HCT116 (cell line): ENCODE data around the gene OVOL1. TPM values are rescaled to one million over a fixed set of nuclear protein-coding genes. Genes with fewer than 3 reads are reported as not detected.

Source experiments
- ATAC-seq: fragments of 200-7000 bp; cut with Tn5 transposase; 2 replicates; pipeline ENCODE4 v1.9.1; 2020; ENCODE audit warnings: mild to moderate bottlenecking, moderate library complexity
- BruUV-seq: library from RNA; stranded (reverse); fragments of 400-500 nt; replicated peaks from 2 replicates; lab custom pipeline; 2021; lab: Mats Ljungman, UMichigan
- CTCF ChIA-PET: fragments of 300-600 bp; sonication (Branson Sonifier 250); formaldehyde crosslinking; loops from one replicate; lab custom pipeline; 2021; ENCODE audit warnings: antibody characterized with exemption; lab: Charles Lee
- POLR2A ChIA-PET: fragments of 300-600, 350-600 bp; sonication (Branson Sonifier 250); formaldehyde crosslinking; loops from one replicate; lab custom pipeline; 2021; ENCODE audit warnings: antibody characterized with exemption; lab: Charles Lee
- RAD21 ChIA-PET, 2 experiments: fragments of 300-600 bp; sonication (Branson Sonifier 250); formaldehyde crosslinking; loops; one replicate each; lab custom pipeline; 2023; ENCODE audit warnings: low total read pairs in 2 of 2; ENCODE audit not compliant: uncharacterized antibody in 2 of 2, unreplicated experiment in 2 of 2, low non-redundant PET in 1 of 2; lab: Charles Lee
- DNase-seq: peaks from one replicate; pipeline ENCODE4 v3.0.0-alpha.2; 2010; ENCODE audit warnings: low read depth, low spot score
- H2AFZ ChIP-seq: fragments of 200-600 bp; shearing (Covaris generic), sonication (generic); 2 replicates; pipeline ENCODE4 v1.6.1; 2017; ENCODE audit warnings: low read depth, mixed run types, mixed read lengths, antibody characterized with exemption, low read length; ENCODE audit not compliant: poor library complexity, severe bottlenecking
- H3K27ac ChIP-seq: 2 replicates; pipeline ENCODE4 v1.5.1; 2012; ENCODE audit warnings: low read depth, low read length
- H3K27me3 ChIP-seq: fragments of 200-600 bp; sonication (generic); 2 replicates; pipeline ENCODE4 v1.6.1; 2016; ENCODE audit warnings: mixed run types, low read length, mixed read lengths; ENCODE audit not compliant: insufficient read depth
- H3K36me3 ChIP-seq, 2 experiments: fragments of 200-500 bp in 1 of 2; fragments of 200-600 bp in 1 of 2; sonication (Bioruptor generic) in 1 of 2; sonication (generic) in 1 of 2; 2 replicates each; pipeline versions ENCODE4 v1.5.1 to v1.6.1; 2014 to 2016; ENCODE audit warnings: low read length in 2 of 2, inconsistent platforms in 1 of 2, mixed read lengths in 1 of 2, mixed run types in 1 of 2; ENCODE audit not compliant: insufficient read depth in 2 of 2, control insufficient read depth in 1 of 2
- H3K4me1 ChIP-seq, 2 experiments: fragments of 200-600 bp in 1 of 2; sonication (generic) in 1 of 2; 2 replicates each; pipeline versions ENCODE4 v1.5.1 to v1.6.1; 2012 to 2017; ENCODE audit warnings: low read length in 2 of 2, inconsistent platforms in 1 of 2, mild to moderate bottlenecking in 1 of 2, mixed read lengths in 1 of 2, mixed run types in 1 of 2, moderate library complexity in 1 of 2; ENCODE audit not compliant: insufficient read depth in 2 of 2, control insufficient read depth in 1 of 2
- H3K4me2 ChIP-seq: fragments of 200-600 bp; sonication (generic); 2 replicates; pipeline ENCODE4 v1.6.1; 2017; ENCODE audit warnings: mixed run types, low read length, mixed read lengths
- H3K4me3 ChIP-seq, 2 experiments: fragments of 200-600 bp in 1 of 2; sonication (generic) in 1 of 2; replicated peaks in 1 of 2; 2 replicates each; pipeline ENCODE4 v1.5.1; 2011 to 2016; ENCODE audit warnings: low read length in 2 of 2, control low read depth in 1 of 2, low read depth in 1 of 2, mild to moderate bottlenecking in 1 of 2, mixed read lengths in 1 of 2, mixed run types in 1 of 2
- H3K79me2 ChIP-seq: fragments of 200-600 bp; sonication (generic); 2 replicates; pipeline ENCODE4 v1.6.1; 2017; ENCODE audit warnings: mild to moderate bottlenecking, mixed run types, low read length, moderate library complexity, mixed read lengths; ENCODE audit not compliant: insufficient read depth
- H3K9ac ChIP-seq: fragments of 200-600 bp; sonication (generic); 2 replicates; pipeline ENCODE4 v1.6.1; 2016; ENCODE audit warnings: low read length, mixed read lengths
- H3K9me2 ChIP-seq: fragments of 200-600 bp; sonication (generic), shearing (Covaris generic); 2 replicates; pipeline ENCODE4 v1.6.1; 2017; ENCODE audit warnings: mixed run types, mild to moderate bottlenecking, moderate library complexity; ENCODE audit not compliant: insufficient read depth
- H3K9me3 ChIP-seq, 2 experiments: fragments of 200-500 bp in 1 of 2; fragments of 200-600 bp in 1 of 2; sonication (Bioruptor generic) in 1 of 2; sonication (generic) in 1 of 2; 2 replicates each; pipeline ENCODE4 v1.6.1; 2014 to 2017; ENCODE audit warnings: low read length in 2 of 2, mixed read lengths in 2 of 2, inconsistent platforms in 1 of 2, low read depth in 1 of 2, mild to moderate bottlenecking in 1 of 2, mixed run types in 1 of 2, moderate library complexity in 1 of 2; ENCODE audit not compliant: control insufficient read depth in 1 of 2, insufficient read depth in 1 of 2
- H4K20me1 ChIP-seq: fragments of 200-600 bp; sonication (generic), shearing (Covaris generic); 2 replicates; pipeline ENCODE4 v1.6.1; 2017; ENCODE audit warnings: mixed run types, mild to moderate bottlenecking, moderate library complexity; ENCODE audit not compliant: insufficient read depth
- CBX3 ChIP-seq: IDR thresholded peaks from 2 replicates; pipeline ENCODE4 v1.6.1; 2012; ENCODE audit warnings: low read depth
- ELF1 ChIP-seq: IDR thresholded peaks from 2 replicates; pipeline ENCODE4 v1.6.1; 2012; ENCODE audit warnings: low read depth, borderline replicate concordance
- EZH2 ChIP-seq: fragments of 200-600 bp; sonication (generic); IDR thresholded peaks from 2 replicates; pipeline ENCODE4 v1.6.1; 2017; ENCODE audit warnings: antibody characterized with exemption, mixed run types
- FOSL1 ChIP-seq: IDR thresholded peaks from 2 replicates; pipeline ENCODE4 v1.6.1; 2012; ENCODE audit warnings: low read depth
- JUND ChIP-seq: IDR thresholded peaks from 2 replicates; pipeline ENCODE4 v1.6.1; 2012
- POLR2A ChIP-seq: IDR thresholded peaks from 2 replicates; pipeline ENCODE4 v1.7.0; 2011; ENCODE audit warnings: borderline replicate concordance; ENCODE audit not compliant: insufficient read depth, insufficient read length; ENCODE audit errors: extremely low read depth
- RAD21 ChIP-seq: IDR thresholded peaks from 2 replicates; pipeline ENCODE4 v1.6.1; 2012; ENCODE audit warnings: low read depth, mild to moderate bottlenecking
- SRF ChIP-seq: IDR thresholded peaks from 2 replicates; pipeline ENCODE4 v1.6.1; 2012; ENCODE audit warnings: low read depth
- TCF7L2 ChIP-seq: IDR thresholded peaks from 2 replicates; pipeline ENCODE4 v1.7.0; 2011; ENCODE audit warnings: borderline replicate concordance, inconsistent platforms; ENCODE audit not compliant: insufficient read depth, insufficient read length; ENCODE audit errors: extremely low read depth
- YY1 ChIP-seq: IDR thresholded peaks from 2 replicates; pipeline ENCODE4 v1.6.1; 2011; ENCODE audit warnings: low read length, low read depth, moderate library complexity, mild to moderate bottlenecking; ENCODE audit not compliant: insufficient replicate concordance; ENCODE audit errors: extremely low read depth
- ZNF274 ChIP-seq: fragments of 200-500 bp; sonication (Bioruptor generic); IDR thresholded peaks from 2 replicates; pipeline ENCODE4 v1.6.1; 2014; ENCODE audit warnings: mild to moderate bottlenecking, low read depth, low read length, inconsistent platforms
- intact Hi-C: fragments of 100-400 bp; cut with micrococcal nuclease; formaldehyde crosslinking; loops from 2 replicates; pipeline ENCODE4 v1.10.0; 2022
- total RNA-seq: library from RNA; stranded (reverse); gene quantifications from one replicate; pipeline ENCODE4 v1.2.1, GENCODE V29; 2021; ENCODE audit not compliant: unreplicated experiment
- TF ChIP-seq, protein P1 (sequence below): IDR thresholded peaks from 2 replicates; pipeline ENCODE4 v1.6.1; 2011; ENCODE audit warnings: mild to moderate bottlenecking, low read length, moderate library complexity; ENCODE audit not compliant: insufficient replicate concordance; ENCODE audit errors: extremely low read depth
- TF ChIP-seq, protein P2 (sequence below): IDR thresholded peaks from 2 replicates; pipeline ENCODE4 v1.6.1; 2012
- TF ChIP-seq, protein P3 (sequence below): IDR thresholded peaks from 2 replicates; pipeline ENCODE4 v1.6.1; 2012; ENCODE audit warnings: low read depth
- TF ChIP-seq, protein P4 (sequence below): IDR thresholded peaks from 2 replicates; pipeline ENCODE4 v1.6.1; 2012

Gene OVOL1
- total RNA-seq, 1 experiment from 2014 or later: 14.7 TPM

DNA sequence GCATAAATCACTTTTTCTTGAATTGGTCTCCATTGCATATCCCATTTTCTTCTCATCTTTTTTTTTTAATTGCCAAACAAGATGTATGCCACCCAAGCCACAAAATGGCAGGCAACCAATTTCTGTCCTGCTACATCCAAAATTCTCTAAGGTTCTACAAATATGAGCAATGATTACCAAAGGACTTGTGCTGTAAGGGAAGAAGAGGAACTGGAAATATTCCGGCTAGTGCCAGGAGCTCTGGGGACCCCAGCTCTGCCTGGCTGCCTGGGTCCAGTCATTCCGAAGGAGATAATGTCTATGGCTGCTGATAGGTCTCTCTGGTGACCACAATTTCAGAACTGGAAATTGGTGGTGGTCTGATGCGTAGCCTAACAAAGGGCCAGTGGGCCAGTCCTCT, 29.8 kb downstream of the OVOL1 start (continued):
- TF ChIP-seq, protein P1, sequence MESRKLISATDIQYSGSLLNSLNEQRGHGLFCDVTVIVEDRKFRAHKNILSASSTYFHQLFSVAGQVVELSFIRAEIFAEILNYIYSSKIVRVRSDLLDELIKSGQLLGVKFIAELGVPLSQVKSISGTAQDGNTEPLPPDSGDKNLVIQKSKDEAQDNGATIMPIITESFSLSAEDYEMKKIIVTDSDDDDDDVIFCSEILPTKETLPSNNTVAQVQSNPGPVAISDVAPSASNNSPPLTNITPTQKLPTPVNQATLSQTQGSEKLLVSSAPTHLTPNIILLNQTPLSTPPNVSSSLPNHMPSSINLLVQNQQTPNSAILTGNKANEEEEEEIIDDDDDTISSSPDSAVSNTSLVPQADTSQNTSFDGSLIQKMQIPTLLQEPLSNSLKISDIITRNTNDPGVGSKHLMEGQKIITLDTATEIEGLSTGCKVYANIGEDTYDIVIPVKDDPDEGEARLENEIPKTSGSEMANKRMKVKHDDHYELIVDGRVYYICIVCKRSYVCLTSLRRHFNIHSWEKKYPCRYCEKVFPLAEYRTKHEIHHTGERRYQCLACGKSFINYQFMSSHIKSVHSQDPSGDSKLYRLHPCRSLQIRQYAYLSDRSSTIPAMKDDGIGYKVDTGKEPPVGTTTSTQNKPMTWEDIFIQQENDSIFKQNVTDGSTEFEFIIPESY: no peak
- TF ChIP-seq CBX3 (no peak), ZNF274 (no peak), RAD21 (no peak), SRF (no peak), JUND (no peak), POLR2A (no peak), YY1 (no peak)
- TF ChIP-seq, protein P2, sequence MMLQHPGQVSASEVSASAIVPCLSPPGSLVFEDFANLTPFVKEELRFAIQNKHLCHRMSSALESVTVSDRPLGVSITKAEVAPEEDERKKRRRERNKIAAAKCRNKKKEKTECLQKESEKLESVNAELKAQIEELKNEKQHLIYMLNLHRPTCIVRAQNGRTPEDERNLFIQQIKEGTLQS: no peak
- TF ChIP-seq, all 23 proteins: peak for 0

DNA sequence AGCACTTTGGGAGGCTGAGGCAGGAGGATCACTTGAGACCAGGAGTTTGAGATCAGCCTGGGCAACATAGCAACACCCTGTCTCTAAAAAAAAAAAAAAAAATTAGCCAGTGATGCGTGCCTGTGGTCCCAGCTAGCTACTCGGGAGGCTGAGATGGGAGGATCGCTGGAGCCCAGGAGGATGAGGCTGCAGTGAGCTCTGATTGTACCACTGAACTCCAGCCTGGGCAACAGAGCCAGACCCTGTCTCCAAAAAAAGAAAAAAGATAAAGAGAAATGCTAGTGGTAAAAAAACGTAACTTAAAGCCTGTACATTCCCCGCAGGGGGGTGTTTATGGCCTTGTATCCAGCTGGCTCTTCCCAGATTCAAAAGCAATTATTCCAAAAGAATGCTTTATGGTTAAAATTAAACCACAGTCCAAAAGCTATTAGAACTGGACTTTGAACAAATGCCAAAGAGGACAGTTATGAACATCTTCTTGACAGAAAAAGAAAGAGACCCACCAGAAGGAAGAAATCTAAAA, 30.5 kb downstream of the OVOL1 start:
- H3K27ac ChIP-seq: peak overlapping the region; percentile 51; the same call in 1 of the 2 replicates
- H3K79me2 ChIP-seq: no peaks in the 10 kb centered on the region
- no peaks in the 10 kb centered on the region for H3K36me3 ChIP-seq
- peak overlapping the region; percentile 88 for H2AFZ ChIP-seq
- POLR2A ChIA-PET: interaction anchor here (0.6 to 2.6 kb wide), 6 partner anchors 13 to 170 kb away, joined by 3 to 8 read pairs (median 4); partner anchors contain the start of genes AP5B1, KAT5 and MUS81
- BruUV-seq: TSS peak; percentile 74
- intact Hi-C loops: no loop called here
- CTCF ChIA-PET: interaction anchor here (0.6 to 3.7 kb wide), 12 partner anchors 10 to 208 kb away, joined by 3 to 36 read pairs (median 4); partner anchors contain the start of gene KAT5
- RAD21 ChIA-PET: interaction anchor here (0.6 to 2.2 kb wide), 12 partner anchors 20 to 188 kb away, joined by 3 to 12 read pairs (median 3); partner anchors contain the start of gene KAT5 (in 1 of the 2)
- no peaks in the 10 kb centered on the region for H3K9me2 ChIP-seq
- no peaks in the 10 kb centered on the region for H3K27me3 ChIP-seq
- peak overlapping the region; percentile 51 to 65 for H3K4me3 ChIP-seq
- peak overlapping the region; percentile 76 for H3K4me2 ChIP-seq
- peaks cover 0 to 12% of the 10 kb centered on the region in 2 experiments; a peak in 2 of 4 replicates for H3K4me1 ChIP-seq
- H3K9ac ChIP-seq: peak overlapping the region; percentile 67
- DNase-seq: no peak
- H4K20me1 ChIP-seq: no peaks in the 10 kb centered on the region
- no peak for ATAC-seq
- H3K9me3 ChIP-seq: no peaks in the 10 kb centered on the region
- TF ChIP-seq RAD21 (no peak), TCF7L2 (no peak), POLR2A (no peak), YY1 (no peak), EZH2 (no peak), FOSL1 (no peak), ZNF274 (no peak), ELF1 (no peak)
- TF ChIP-seq, protein P3, sequence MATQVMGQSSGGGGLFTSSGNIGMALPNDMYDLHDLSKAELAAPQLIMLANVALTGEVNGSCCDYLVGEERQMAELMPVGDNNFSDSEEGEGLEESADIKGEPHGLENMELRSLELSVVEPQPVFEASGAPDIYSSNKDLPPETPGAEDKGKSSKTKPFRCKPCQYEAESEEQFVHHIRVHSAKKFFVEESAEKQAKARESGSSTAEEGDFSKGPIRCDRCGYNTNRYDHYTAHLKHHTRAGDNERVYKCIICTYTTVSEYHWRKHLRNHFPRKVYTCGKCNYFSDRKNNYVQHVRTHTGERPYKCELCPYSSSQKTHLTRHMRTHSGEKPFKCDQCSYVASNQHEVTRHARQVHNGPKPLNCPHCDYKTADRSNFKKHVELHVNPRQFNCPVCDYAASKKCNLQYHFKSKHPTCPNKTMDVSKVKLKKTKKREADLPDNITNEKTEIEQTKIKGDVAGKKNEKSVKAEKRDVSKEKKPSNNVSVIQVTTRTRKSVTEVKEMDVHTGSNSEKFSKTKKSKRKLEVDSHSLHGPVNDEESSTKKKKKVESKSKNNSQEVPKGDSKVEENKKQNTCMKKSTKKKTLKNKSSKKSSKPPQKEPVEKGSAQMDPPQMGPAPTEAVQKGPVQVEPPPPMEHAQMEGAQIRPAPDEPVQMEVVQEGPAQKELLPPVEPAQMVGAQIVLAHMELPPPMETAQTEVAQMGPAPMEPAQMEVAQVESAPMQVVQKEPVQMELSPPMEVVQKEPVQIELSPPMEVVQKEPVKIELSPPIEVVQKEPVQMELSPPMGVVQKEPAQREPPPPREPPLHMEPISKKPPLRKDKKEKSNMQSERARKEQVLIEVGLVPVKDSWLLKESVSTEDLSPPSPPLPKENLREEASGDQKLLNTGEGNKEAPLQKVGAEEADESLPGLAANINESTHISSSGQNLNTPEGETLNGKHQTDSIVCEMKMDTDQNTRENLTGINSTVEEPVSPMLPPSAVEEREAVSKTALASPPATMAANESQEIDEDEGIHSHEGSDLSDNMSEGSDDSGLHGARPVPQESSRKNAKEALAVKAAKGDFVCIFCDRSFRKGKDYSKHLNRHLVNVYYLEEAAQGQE: no peak
- TF ChIP-seq, protein P1: no peak
- TF ChIP-seq, protein P4, sequence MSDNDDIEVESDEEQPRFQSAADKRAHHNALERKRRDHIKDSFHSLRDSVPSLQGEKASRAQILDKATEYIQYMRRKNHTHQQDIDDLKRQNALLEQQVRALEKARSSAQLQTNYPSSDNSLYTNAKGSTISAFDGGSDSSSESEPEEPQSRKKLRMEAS: no peak
